Glutamatergic neuron (in vitro differentiated cells): ENCODE data around the gene CXCR6. TPM values are rescaled to one million over a fixed set of nuclear protein-coding genes. Genes with fewer than 3 reads are reported as not detected.

Experiments used
- DNase-seq: peaks from one replicate; pipeline ENCODE4 v3.0.0; 2022
- H3K27ac Mint-ChIP-seq: one replicate; pipeline ENCODE4 v1.8.0; 2020; ENCODE audit warnings: mild to moderate bottlenecking, mixed read lengths, inconsistent platforms; ENCODE audit not compliant: unreplicated experiment
- H3K27me3 Mint-ChIP-seq: one replicate; pipeline ENCODE4 v1.8.0; 2020; ENCODE audit warnings: mild to moderate bottlenecking, moderate library complexity, mixed read lengths, inconsistent platforms; ENCODE audit not compliant: unreplicated experiment
- H3K36me3 Mint-ChIP-seq: one replicate; pipeline ENCODE4 v1.8.0; 2020; ENCODE audit warnings: mild to moderate bottlenecking, mixed read lengths, inconsistent platforms; ENCODE audit not compliant: unreplicated experiment
- H3K4me1 Mint-ChIP-seq: one replicate; pipeline ENCODE4 v1.8.0; 2020; ENCODE audit warnings: mild to moderate bottlenecking, low read depth, mixed read lengths, inconsistent platforms; ENCODE audit not compliant: unreplicated experiment
- H3K4me3 Mint-ChIP-seq: one replicate; pipeline ENCODE4 v1.8.0; 2020; ENCODE audit warnings: mild to moderate bottlenecking, mixed read lengths, inconsistent platforms; ENCODE audit not compliant: unreplicated experiment
- H3K9me3 Mint-ChIP-seq: one replicate; pipeline ENCODE4 v1.8.0; 2020; ENCODE audit warnings: mild to moderate bottlenecking, moderate library complexity, mixed read lengths, inconsistent platforms; ENCODE audit not compliant: unreplicated experiment
- CTCF ChIP-seq: fragments of 200-600 bp; sonication (generic); IDR thresholded peaks from one replicate; pipeline ENCODE4 v1.5.0; 2021; ENCODE audit not compliant: partially characterized antibody, unreplicated experiment
- total RNA-seq: library from RNA; stranded (reverse); fragmentation: NEBNext Ultra II Directional; extraction: Animal tissue kit (Norgen Biotek cat#: 25700); gene quantifications from one replicate; pipeline ENCODE4 v1.2.1, GENCODE V29; 2021; ENCODE audit not compliant: unreplicated experiment

The CXCR6 gene
- total RNA-seq, 1 donor from 2014 or later: not detected

GRCh38 chr3:45932112-45932511 is 11.2 kb upstream of the CXCR6 start:
- TF ChIP-seq CTCF: no peak
- Mint-ChIP-seq H3K4me3 (no peak overlapping the region), H3K36me3 (no peaks in the 10 kb centered on the region), H3K27ac (no peak overlapping the region), H3K4me1 (peaks cover 4% of the 10 kb centered on the region), H3K9me3 (peaks cover 2% of the 10 kb centered on the region), H3K27me3 (no peaks in the 10 kb centered on the region)
- DNase-seq: no peak

- H3K27me3 Mint-ChIP-seq: peaks cover 2% of the 10 kb centered on the region
- DNase-seq: no peak
- no peaks in the 10 kb centered on the region for H3K36me3 Mint-ChIP-seq
- peaks cover 4% of the 10 kb centered on the region for H3K4me1 Mint-ChIP-seq
- H3K9me3 Mint-ChIP-seq: peaks cover 2% of the 10 kb centered on the region
- no peak for TF ChIP-seq CTCF
- no peak overlapping the region for H3K27ac Mint-ChIP-seq
- no peak overlapping the region for H3K4me3 Mint-ChIP-seq
Measured at GRCh38 chr3:45933591-45933990, 9.7 kb upstream of the CXCR6 start.

GRCh38 chr3:45936261-45936660 is 7.0 kb upstream of the CXCR6 start:
- Mint-ChIP-seq H3K27ac (no peak overlapping the region), H3K27me3 (peaks cover 2% of the 10 kb centered on the region), H3K4me1 (peaks cover 10% of the 10 kb centered on the region), H3K9me3 (no peaks in the 10 kb centered on the region), H3K4me3 (no peak overlapping the region), H3K36me3 (no peaks in the 10 kb centered on the region)
- no peak for TF ChIP-seq CTCF
- DNase-seq: no peak

GRCh38 chr3:45937206-45938042 is 5.8 kb upstream of the CXCR6 start:
- no peak for DNase-seq
- Mint-ChIP-seq H3K36me3 (no peaks in the 10 kb centered on the region), H3K9me3 (no peaks in the 10 kb centered on the region), H3K27ac (no peak overlapping the region), H3K4me1 (peaks cover 6% of the 10 kb centered on the region), H3K27me3 (peaks cover 2% of the 10 kb centered on the region), H3K4me3 (no peak overlapping the region)
- TF ChIP-seq CTCF: no peak

- Mint-ChIP-seq H3K4me1 (peaks cover 6% of the 10 kb centered on the region), H3K27me3 (peaks cover 2% of the 10 kb centered on the region), H3K9me3 (no peaks in the 10 kb centered on the region), H3K4me3 (no peak overlapping the region), H3K27ac (no peak overlapping the region), H3K36me3 (no peaks in the 10 kb centered on the region)
- DNase-seq: no peak
- TF ChIP-seq CTCF: no peak
Measured at GRCh38 chr3:45938043-45938435, 5.2 kb upstream of the CXCR6 start.
